GM18526 (cell line): ENCODE measurements around the gene IFI30.

Source experiments
- POLR2A ChIP-seq: IDR thresholded peaks from 3 replicates; pipeline ENCODE4 v1.6.1; 2011; ENCODE audit not compliant: insufficient read length; ENCODE audit errors: extremely low read depth

Gene IFI30

DNA sequence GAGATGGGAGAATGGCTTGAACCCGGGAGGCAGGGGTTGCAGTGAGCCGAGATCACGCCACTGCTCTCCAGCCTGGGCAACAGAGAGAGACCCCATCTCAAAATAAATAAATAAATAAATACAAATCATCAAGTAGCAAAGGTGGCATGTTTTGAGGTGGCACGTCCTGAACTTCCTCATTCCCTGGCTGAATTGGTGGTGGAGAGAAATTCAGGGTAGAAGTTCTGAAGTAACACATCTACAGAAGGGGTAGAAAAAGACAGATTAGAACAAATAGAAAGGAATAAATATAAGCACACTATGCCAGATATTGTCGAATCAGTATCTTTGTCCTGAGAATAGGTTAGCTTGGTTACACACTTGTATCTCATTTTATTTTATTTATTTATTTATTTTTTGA is 6.3 kb downstream of the IFI30 start:
- no peak for TF ChIP-seq POLR2A

DNA sequence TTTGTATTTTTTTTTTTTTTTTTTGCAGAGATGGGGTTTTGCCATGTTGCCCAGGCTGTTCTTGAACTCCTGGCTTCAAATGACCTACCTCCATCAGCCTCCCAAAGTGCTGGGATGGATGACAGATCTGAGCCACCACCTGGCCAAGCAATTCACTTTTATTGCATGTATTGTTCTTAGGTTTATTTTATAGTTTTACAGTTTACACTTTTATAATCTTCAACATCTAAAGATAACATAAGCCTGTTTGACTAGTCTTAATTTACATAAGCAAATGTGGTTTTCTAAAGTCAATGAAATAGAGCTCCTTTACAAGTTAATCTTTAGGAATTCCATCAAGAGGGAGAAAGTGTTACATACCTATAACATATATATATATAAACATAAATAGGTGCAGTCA is 9.9 kb downstream of the IFI30 start:
- TF ChIP-seq POLR2A, result no peak

DNA sequence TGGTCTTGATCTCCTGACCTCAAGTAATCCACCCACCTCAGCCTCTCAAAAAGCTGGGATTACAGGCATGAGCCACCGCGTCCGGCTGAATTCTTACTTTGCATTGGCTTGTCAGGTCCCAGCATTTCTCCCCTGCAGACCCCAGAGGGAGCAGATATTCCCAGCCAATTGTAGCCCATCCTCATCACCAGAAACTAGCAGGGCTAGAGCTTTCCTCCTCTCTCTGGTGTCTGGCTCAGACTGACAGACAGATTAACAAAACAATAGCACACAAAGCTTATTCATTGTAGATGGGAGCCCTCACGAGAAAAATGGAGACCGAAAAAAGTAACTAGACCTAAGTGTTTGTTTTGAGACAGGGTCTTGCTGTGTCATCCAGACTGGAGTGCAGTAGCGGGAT is 11.9 kb downstream of the IFI30 start:
- no peak for TF ChIP-seq POLR2A

DNA sequence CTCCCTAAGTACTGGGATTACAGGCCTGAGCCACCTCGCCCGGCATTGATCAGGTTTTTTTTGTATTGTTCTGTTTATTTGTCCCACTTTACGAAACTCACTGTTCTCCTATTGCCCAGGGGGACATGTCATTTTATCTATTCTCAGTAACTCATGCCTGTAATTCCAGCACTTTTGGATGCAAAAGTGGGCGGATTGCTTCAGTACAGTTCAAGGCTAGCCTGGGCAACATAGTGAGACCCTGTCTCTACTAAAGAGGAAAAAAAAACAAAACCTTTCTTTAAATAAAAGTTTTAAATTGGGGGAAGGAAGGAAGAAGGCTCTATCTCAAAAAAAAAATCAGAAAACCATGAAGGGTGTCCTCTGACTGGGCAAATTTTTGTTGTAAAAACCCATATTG is 16.7 kb downstream of the IFI30 start:
- TF ChIP-seq POLR2A, result no peak

DNA sequence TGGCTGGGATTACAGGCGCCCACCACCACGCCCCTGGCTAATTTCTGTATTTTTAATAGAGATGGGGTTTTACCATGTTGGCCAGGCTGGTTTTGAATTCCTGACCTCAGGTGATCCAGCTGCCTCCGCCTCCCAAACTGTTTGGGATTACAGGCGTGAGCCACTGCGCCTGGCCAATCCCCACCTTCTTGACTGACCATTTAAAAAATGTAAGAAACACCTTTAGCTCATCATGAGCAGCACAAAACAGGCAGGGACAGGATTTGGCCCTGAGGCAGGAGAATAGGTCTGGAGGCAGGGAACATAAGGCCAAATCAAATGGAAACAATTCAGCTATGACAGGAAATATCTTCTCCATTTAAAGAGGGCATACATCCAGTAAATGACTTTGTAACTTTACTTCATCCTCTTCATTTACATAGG is 18.0 kb downstream of the IFI30 start:
- no peak for TF ChIP-seq POLR2A

DNA sequence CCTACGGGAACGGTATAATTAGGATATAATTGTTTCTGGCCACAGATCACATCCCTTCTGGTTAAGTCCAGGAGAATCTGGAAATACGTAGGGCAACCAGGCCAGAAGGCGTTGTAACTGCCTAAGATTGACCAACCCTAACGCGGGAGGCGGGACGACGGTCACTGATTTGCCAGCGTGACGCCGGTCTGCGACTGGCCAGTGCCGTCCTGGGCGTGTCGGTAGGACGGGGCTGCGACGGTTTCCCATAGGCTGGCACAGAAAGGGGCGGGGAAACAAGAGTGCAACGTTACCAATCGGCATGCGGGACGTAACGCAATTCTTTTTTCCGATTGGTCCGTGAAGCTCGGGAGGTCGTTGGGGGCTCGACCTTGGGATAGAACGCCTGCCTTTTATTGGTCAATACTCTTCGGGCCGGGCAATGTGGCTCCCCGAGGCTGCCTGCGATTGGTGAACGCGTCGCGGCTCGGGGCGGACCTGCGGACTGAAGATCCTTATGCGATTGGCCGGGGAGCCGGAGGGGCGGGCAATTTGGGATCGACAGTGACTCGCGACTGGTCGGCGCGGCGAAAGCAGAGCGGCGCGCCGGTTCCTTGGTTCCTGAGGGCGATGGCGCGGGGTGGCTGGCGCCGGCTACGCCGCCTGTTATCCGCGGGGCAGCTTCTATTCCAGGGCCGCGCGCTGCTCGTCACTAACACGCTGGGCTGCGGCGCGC is 19.2 kb downstream of the IFI30 start, which contains the start of gene MPV17L2:
MPV17L2 (plus strand) TSS at position 546 of the 715 bp plus-strand sequence; CDS start at position 610, 64 bp downstream.
- peak; percentile 64 for TF ChIP-seq POLR2A

DNA sequence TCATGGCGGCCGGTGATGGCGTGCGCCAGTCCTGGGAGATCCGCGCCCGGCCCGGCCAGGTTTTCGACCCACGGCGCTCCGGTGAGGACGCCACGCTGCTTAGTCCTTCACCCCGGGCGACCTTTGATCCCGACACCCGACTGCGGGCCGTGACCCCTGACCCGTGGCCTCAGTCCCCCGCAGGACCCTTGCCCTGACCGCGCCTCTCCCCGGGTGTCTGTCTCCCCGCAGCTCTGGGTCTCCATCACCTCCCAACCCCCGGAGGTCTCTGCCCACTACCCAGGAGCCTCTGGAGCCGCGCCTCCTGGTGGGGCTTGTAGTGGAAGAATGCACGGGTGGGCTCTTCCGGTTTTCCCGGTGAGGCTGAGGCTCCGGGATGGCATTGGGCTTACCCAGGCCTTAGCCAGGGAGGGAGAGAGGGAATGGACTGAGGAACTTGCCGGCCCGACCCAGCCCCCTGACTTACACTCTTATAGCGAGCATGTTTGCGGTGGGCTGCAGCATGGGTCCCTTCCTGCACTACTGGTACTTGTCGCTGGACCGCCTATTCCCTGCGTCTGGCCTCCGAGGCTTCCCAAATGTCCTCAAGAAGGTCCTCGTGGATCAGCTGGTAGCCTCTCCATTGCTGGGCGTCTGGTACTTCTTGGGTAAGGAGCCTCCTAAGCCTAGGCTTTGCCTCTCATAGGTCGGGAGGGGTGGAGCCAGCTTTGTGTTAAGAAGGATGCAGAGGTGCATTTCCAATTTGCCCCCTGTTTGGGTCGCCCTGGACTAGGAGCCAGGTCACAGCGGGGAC is 20.0 kb downstream of the IFI30 start:
- no peak for TF ChIP-seq POLR2A

DNA sequence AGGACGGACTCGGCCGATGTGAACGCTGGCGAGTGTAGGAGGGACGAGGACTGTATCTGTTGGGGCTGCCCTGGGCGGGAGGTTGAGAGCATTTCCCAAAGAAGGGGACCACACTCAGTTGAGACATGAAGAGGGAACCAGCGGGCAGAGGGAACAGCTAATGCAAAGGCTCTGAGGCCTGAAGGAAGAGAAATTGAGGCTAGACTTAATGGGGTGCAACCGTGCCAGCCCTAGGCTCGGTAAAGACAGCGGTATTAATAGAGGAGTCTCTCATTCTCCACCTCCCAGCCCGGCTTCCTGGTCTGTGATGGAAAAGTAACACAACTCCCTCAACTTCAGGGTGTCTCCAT is 20.5 kb downstream of the IFI30 start:
- no peak for TF ChIP-seq POLR2A

DNA sequence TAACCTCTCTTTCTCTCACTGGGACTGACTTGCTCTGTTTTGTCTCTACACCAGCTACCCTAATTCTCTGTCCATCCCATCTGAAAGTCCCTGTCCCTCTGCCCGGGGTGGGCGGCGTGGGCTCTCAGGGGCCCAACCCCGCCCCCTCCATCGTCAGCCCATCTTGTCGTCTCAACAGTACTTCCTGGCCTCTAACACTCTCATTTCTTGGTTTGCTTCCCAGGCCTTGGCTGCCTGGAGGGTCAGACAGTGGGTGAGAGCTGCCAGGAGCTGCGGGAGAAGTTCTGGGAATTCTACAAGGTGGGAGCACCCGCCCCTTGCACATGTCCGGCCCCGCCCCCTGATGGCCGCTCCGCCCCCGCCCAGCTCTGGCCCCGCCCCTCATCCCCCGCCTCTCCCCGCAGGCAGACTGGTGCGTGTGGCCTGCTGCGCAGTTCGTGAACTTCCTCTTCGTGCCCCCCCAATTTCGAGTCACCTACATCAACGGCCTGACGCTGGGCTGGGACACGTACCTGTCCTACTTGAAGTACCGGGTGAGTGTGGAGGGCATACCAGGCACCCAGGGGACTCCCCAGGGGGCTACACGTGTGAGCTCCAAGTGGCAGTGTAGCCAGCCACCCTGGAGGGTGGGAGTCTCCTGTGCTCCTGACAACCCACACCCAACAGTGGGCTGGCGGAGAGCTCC is 21.1 kb downstream of the IFI30 start:
- no peak for TF ChIP-seq POLR2A

DNA sequence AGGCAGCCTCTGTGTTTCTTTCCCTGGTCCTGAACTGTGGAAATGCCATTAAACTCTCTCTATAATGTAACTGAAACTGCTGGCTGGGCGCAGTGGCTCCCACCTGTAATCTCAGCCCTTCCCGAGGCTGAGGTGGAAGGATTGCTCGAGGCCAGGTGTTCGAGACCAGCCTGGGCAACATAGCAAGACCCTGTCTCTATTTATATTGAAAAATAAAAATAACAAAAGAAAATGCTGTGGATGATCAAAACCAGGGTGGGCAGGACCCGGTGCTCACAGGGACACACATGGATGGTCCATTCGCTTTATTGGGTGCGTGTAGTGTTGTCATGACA is 22.9 kb downstream of the IFI30 start:
- TF ChIP-seq POLR2A, result no peak

DNA sequence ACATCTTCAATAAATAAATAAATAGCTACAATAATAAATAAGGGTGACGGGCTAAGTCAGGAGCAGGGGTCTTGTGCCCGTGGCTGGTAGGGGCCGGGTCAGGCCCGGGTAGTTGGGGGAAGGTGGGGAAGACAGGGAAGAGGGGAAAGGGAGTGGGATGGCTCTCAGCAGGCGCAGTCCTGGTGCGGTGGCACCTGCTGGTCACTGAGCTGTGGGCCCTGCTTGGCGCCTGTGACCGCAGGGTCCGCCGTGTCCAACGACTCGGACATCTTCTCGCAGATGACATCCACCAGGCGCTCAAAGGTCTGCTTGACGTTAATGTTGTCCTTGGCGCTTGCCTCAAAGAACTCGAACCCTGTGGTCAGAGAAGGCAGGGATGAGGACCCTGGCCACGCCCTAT is 23.7 kb downstream of the IFI30 start:
- TF ChIP-seq POLR2A, result no peak

DNA sequence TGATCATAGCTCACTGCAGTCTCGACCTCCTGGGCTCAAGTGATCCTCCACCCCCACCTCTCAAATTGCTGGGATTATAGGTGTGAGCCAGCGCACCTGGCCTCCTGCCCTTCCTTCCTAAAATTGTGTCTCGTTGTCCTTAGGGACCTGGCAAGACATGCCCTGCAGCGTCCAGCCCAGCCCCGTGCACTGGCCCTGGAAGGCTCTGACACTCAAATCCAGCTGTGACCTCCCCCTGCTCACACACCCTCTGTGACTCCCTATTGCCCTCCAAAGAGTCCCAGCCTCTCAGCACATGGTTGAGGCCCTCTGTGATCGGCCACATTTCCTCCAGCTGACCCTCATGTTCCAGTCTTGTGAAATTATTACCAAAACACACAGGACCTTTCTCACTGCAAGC is 24.3 kb downstream of the IFI30 start:
- no peak for TF ChIP-seq POLR2A

DNA sequence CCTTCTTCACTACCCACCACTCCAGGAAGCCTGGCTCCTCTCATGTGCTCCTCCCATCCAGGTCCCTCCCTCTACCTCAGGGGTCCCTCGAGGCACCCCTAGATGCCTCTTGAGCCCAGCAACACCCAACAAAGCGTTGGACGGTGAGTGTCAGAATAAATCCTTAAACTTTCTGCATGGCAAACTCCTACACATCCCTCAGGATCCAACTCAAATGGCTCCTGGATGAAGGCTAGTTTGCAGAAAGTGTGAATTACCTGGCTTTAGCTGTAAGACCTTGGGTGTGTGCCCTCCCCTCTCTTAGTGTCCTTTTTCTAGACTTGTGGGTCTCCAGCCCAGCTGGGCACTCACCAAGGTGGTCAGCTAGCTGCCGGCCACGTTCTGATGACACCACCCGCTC is 24.8 kb downstream of the IFI30 start:
- no peak for TF ChIP-seq POLR2A

DNA sequence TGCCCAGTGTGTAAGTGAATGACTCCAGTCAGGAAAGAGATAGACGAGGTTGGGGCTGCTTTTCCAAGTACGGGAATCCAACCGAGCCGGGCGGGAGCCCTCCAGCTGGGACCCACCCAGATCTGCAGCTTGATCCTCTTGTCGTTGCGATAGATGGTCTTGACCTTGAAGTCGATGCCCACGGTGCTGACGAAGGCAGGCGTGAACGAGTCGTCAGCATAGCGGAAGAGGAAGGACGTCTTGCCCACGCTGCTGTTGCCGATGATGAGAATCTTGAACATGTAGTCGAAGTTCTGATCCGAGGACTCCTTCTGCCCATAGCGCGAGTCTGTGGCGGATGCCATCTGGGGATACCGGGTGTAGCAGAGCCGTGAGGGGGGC is 28.8 kb downstream of the IFI30 start:
- no peak for TF ChIP-seq POLR2A

DNA sequence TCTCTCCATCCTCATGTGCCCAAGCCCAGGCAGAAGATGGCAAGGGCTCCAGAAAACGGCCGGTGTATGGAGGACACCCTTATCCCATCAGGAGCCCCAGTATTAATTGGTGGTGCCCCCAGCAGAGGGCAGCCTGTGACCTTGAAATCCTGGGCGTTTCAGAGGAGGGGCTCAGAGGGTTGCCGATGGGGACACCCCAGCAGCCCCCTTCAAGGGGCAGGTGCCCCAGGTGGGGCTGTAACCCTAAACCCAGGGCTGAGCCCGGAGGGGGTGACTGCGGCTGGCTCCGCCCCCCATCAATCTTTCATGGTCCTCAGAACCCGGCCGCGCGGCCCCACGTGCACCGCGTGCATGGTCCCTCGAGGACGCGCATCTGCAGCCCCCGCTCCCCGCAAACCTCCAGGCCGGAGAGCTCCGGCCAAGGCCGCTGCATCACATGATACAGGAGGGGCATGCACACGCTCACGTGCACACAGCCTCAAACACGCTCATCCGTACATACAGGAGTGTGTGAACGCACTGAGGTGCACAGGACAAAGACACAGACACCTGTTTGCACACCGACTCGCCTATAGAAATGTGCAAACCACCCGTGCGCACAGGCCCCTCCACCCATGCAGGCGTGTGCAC is 29.3 kb downstream of the IFI30 start:
- TF ChIP-seq POLR2A, result no peak

DNA sequence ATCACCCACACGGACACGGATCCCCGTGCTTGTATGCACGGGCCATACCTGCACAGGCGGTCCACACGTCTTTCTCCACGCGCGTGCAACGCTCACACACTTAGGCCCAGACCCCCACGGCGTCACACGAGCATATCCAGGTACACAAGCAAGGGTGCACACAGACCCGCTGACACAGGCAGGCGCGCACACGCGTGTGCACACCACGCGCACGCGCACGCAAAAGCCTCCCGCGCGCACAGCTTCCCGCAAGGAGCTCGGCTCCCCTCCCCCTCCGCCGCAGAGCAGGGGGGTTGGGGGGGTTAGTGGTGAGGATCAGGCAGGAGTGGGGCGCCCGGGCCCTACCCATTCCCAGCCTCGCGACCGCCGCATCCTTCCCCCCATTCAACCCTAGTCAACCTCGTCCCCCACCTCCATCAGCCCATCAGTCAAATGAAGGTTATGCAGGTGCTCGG is 29.8 kb downstream of the IFI30 start:
- no peak for TF ChIP-seq POLR2A

DNA sequence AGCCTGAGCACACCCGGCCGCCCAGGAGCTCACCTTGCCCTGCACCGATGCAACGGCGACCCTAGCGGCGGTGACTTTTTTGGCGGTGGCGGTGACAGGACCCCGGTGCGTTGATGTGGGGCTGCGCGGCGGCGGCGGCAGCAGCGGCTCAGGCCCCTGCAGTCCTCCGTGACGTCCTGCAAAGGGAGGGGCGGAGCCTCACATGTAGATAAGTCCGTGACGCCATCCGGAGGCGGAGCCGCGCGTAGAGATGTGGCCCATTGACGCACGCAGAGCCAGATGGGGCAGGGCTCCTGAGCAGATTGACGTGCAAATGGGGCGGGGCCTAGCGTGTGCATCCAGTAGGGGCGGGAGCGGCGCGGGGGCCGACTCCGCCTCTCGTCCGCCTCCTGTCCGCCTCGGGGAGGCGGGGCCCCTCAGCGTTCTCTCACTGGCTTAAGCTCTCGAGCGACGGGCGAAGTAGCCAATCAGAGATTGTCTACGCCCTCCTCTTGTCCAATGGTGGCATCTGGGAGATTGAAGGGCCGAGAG is 30.3 kb downstream of the IFI30 start, which contains the start of gene RAB3A:
RAB3A (minus strand) TSS at position 180 of the 531 bp plus-strand sequence. CDS start 1,302 bp downstream, outside the sequence.
- peak; percentile 34 for TF ChIP-seq POLR2A
